SK-N-MC (cell line): Measurements from ENCODE around the gene WIPF3.

Experiments used
- DNase-seq: peaks from one replicate; pipeline ENCODE4 v3.0.0-alpha.2; 2011; ENCODE audit warnings: low read depth, low spot score
- H3K27ac ChIP-seq: fragments of 200-600 bp; sonication (generic); 2 replicates; pipeline ENCODE4 v1.5.1; 2016; ENCODE audit warnings: mixed run types
- H3K36me3 ChIP-seq: fragments of 200-600 bp; sonication (generic); 2 replicates; pipeline ENCODE4 v1.6.1; 2017; ENCODE audit warnings: antibody characterized with exemption, low read length, mixed read lengths; ENCODE audit not compliant: insufficient read depth
- H3K4me3 ChIP-seq: fragments of 200-600 bp; sonication (generic); 2 replicates; pipeline ENCODE4 v1.5.1; 2016
- H3K9ac ChIP-seq: fragments of 200-600 bp; sonication (generic); 2 replicates; pipeline ENCODE4 v1.8.0; 2017; ENCODE audit warnings: mixed run types, mixed read lengths; ENCODE audit not compliant: insufficient read length
- H3K9me3 ChIP-seq: fragments of 200-600 bp; sonication (generic); 2 replicates; pipeline ENCODE4 v1.6.1; 2017; ENCODE audit warnings: low read depth, mild to moderate bottlenecking, antibody characterized with exemption, low read length, moderate library complexity, mixed read lengths
- EZH2 ChIP-seq: fragments of 200-600 bp; sonication (generic); IDR thresholded peaks from one replicate; pipeline ENCODE4 v1.6.1; 2017; ENCODE audit warnings: antibody characterized with exemption
- FOXP2 ChIP-seq: optimal IDR thresholded peaks from 2 replicates; pipeline ENCODE3; 2011; ENCODE audit warnings: mild to moderate bottlenecking, moderate library complexity; ENCODE audit not compliant: insufficient read depth; ENCODE audit errors: extremely low read length, control extremely low read depth
- POLR2AphosphoS5 ChIP-seq: IDR thresholded peaks from 2 replicates; pipeline ENCODE4 v1.6.1; 2012; ENCODE audit warnings: mild to moderate bottlenecking, low read depth, low read length, borderline replicate concordance

The WIPF3 gene

GRCh38 chr7:29848941-29849340 is 42.6 kb downstream of the WIPF3 start:
- TF ChIP-seq FOXP2, result no peak
- TF ChIP-seq POLR2AphosphoS5, result no peak
- no peak for TF ChIP-seq EZH2
- no peak for DNase-seq
- no peak overlapping the region for H3K4me3 ChIP-seq
- no peaks in the 10 kb centered on the region for H3K9me3 ChIP-seq
- no peaks in the 10 kb centered on the region for H3K36me3 ChIP-seq
- no peak overlapping the region for H3K27ac ChIP-seq
- no peak overlapping the region for H3K9ac ChIP-seq

- TF ChIP-seq FOXP2, result no peak
- TF ChIP-seq EZH2, result no peak
- TF ChIP-seq POLR2AphosphoS5, result no peak
- Histone ChIP-seq H3K9me3 (no peaks in the 10 kb centered on the region), H3K4me3 (no peak overlapping the region), H3K27ac (no peak overlapping the region), H3K36me3 (no peaks in the 10 kb centered on the region), H3K9ac (no peak overlapping the region)
- no peak for DNase-seq
These were observed 45.2 kb downstream of the WIPF3 start for GRCh38 chr7:29851487-29851886.

GRCh38 chr7:29852457-29852856 is 46.1 kb downstream of the WIPF3 start:
- Histone ChIP-seq H3K9me3 (no peaks in the 10 kb centered on the region), H3K27ac (no peak overlapping the region), H3K36me3 (no peaks in the 10 kb centered on the region), H3K4me3 (no peak overlapping the region), H3K9ac (no peak overlapping the region)
- TF ChIP-seq EZH2, result no peak
- no peak for TF ChIP-seq POLR2AphosphoS5
- TF ChIP-seq FOXP2, result no peak
- DNase-seq, result no peak

- DNase-seq, result no peak
- Histone ChIP-seq H3K9me3 (no peaks in the 10 kb centered on the region), H3K36me3 (no peaks in the 10 kb centered on the region), H3K4me3 (no peak overlapping the region), H3K27ac (no peak overlapping the region), H3K9ac (no peak overlapping the region)
- no peak for TF ChIP-seq FOXP2
- TF ChIP-seq EZH2, result no peak
- no peak for TF ChIP-seq POLR2AphosphoS5
These were observed 46.8 kb downstream of the WIPF3 start for GRCh38 chr7:29853072-29853471.

GRCh38 chr7:29853789-29854188 is 47.5 kb downstream of the WIPF3 start:
- DNase-seq, result no peak

GRCh38 chr7:29854257-29854938 is 48.1 kb downstream of the WIPF3 start:
- H3K4me3 ChIP-seq, result no peak overlapping the region
- no peak overlapping the region for H3K27ac ChIP-seq
- H3K9ac ChIP-seq, result no peak overlapping the region
- TF ChIP-seq FOXP2 (no peak), POLR2AphosphoS5 (no peak), EZH2 (no peak)
- no peaks in the 10 kb centered on the region for H3K36me3 ChIP-seq
- DNase-seq, result no peak
- no peaks in the 10 kb centered on the region for H3K9me3 ChIP-seq

More at GRCh38 chr7:29853789-29854188, 47.5 kb downstream of the WIPF3 start:
- no peaks in the 10 kb centered on the region for H3K9me3 ChIP-seq
- no peak overlapping the region for H3K9ac ChIP-seq
- H3K4me3 ChIP-seq, result no peak overlapping the region
- TF ChIP-seq POLR2AphosphoS5, result no peak
- TF ChIP-seq FOXP2, result no peak
- no peak for TF ChIP-seq EZH2
- no peak overlapping the region for H3K27ac ChIP-seq
- H3K36me3 ChIP-seq, result no peaks in the 10 kb centered on the region

- Histone ChIP-seq H3K27ac (no peak overlapping the region), H3K9ac (no peak overlapping the region), H3K4me3 (no peak overlapping the region), H3K36me3 (no peaks in the 10 kb centered on the region), H3K9me3 (no peaks in the 10 kb centered on the region)
- DNase-seq, result no peak
- TF ChIP-seq POLR2AphosphoS5, result no peak
- TF ChIP-seq EZH2, result no peak
- no peak for TF ChIP-seq FOXP2
These were observed 51.3 kb downstream of the WIPF3 start for GRCh38 chr7:29857654-29858053.

GRCh38 chr7:29858191-29858951 is 52.1 kb downstream of the WIPF3 start:
- Histone ChIP-seq H3K9me3 (no peaks in the 10 kb centered on the region), H3K4me3 (no peak overlapping the region), H3K9ac (no peak overlapping the region), H3K27ac (no peak overlapping the region), H3K36me3 (no peaks in the 10 kb centered on the region)
- DNase-seq, result no peak
- TF ChIP-seq FOXP2, result no peak
- no peak for TF ChIP-seq POLR2AphosphoS5
- TF ChIP-seq EZH2, result no peak
